Retinal pigment epithelial cell (primary cell): ENCODE measurements around the gene PARP6.
A peak's percentile ranks its signal among the peaks of the same experiment; 100 is the strongest.

Experiments
- DNase-seq: peaks from one replicate; pipeline ENCODE4 v3.0.0-alpha.2; 2010; ENCODE audit warnings: low read depth
- H3K4me3 ChIP-seq: 2 replicates; pipeline ENCODE4 v1.5.1; 2011; ENCODE audit warnings: mild to moderate bottlenecking, low read length, control low read depth, moderate library complexity
- TF ChIP-seq, protein P1 (sequence below): conservative IDR thresholded peaks from 2 replicates; pipeline ENCODE4 v1.5.1; 2011; ENCODE audit warnings: low read depth, low read length, control low read depth, inconsistent platforms

PARP6 gene

GRCh38 chr15:72205896-72206676 lies 66.3 kb downstream of the PARP6 start:
- TF ChIP-seq, protein P1, sequence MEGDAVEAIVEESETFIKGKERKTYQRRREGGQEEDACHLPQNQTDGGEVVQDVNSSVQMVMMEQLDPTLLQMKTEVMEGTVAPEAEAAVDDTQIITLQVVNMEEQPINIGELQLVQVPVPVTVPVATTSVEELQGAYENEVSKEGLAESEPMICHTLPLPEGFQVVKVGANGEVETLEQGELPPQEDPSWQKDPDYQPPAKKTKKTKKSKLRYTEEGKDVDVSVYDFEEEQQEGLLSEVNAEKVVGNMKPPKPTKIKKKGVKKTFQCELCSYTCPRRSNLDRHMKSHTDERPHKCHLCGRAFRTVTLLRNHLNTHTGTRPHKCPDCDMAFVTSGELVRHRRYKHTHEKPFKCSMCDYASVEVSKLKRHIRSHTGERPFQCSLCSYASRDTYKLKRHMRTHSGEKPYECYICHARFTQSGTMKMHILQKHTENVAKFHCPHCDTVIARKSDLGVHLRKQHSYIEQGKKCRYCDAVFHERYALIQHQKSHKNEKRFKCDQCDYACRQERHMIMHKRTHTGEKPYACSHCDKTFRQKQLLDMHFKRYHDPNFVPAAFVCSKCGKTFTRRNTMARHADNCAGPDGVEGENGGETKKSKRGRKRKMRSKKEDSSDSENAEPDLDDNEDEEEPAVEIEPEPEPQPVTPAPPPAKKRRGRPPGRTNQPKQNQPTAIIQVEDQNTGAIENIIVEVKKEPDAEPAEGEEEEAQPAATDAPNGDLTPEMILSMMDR = no peak
- no peak for DNase-seq
- H3K4me3 ChIP-seq = no peak overlapping the region

DNA sequence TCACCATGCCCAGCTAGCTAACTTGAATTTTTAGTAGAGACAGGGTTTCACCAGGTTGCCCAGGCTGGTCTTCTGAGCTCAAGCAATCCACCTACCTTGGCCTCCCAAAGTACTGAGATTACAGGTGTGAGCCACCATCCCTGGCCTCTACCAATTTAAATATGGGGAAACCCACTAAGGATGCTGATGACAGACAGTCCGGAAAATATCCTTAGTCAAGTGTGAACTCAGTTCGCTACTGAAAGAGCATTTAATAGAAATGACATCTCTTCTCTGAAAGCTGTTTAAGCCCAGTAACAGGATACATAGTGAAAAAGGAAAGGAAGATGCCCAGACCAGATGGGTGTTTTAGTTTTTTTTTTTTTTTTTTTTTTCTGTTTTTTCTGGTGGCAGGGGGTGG lies 67.1 kb downstream of the PARP6 start:
- TF ChIP-seq, protein P1 = no peak

DNA sequence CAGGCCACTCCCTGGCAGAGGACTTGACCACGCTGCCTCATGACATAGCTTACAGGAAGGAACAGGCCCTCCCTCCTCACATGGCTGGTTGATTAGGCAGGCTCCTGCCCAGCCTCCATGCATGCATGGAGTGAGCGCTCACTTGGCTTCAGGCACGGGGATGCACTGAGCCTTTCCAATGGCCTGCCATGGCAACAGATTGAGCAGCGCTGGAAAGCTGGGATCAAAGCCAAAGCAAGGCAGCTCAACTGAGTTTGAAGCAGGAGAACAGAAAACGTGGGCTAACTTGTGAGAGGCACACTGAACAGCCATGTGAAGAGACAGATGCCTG lies 68.9 kb downstream of the PARP6 start:
- no peak overlapping the region for H3K4me3 ChIP-seq
- TF ChIP-seq, protein P1 = no peak
- peak; percentile 98 for DNase-seq

More for the DNA sequence above, 67.1 kb downstream of the PARP6 start:
- no peak for DNase-seq
- H3K4me3 ChIP-seq = no peak overlapping the region

- TF ChIP-seq, protein P1 = no peak
- H3K4me3 ChIP-seq = no peak overlapping the region
- DNase-seq = no peak
These were observed 69.4 kb downstream of the PARP6 start for GRCh38 chr15:72202801-72203506.

- TF ChIP-seq, protein P1 = no peak
- no peak overlapping the region for H3K4me3 ChIP-seq
- DNase-seq = no peak
These were observed 70.1 kb downstream of the PARP6 start for GRCh38 chr15:72202302-72202701.

GRCh38 chr15:72201391-72201921 lies 70.9 kb downstream of the PARP6 start:
- no peak overlapping the region for H3K4me3 ChIP-seq
- no peak for DNase-seq
- TF ChIP-seq, protein P1 = no peak
